HG03025 (cell line): ENCODE measurements around the gene NRG3.
A peak's percentile ranks its signal among the peaks of the same experiment; 100 is the strongest.
"Not testable (repeated sequence)": the region's sequence is repeated elsewhere in the genome, so short reads cannot be mapped to it uniquely, and the experiment has no call there.

Source experiments
- ATAC-seq: cut with Tn5 transposase; IDR thresholded peaks from one replicate; pipeline ENCODE4 v1.9.1; 2021; ENCODE audit warnings: mild to moderate bottlenecking, moderate library complexity; ENCODE audit not compliant: unreplicated experiment, low FRiP score

Gene NRG3

GRCh38 chr10:82932451-82932850 lies 1057.5 kb downstream of the NRG3 start:
- ATAC-seq, result no peak

- ATAC-seq, result peak; percentile 61
Measured at GRCh38 chr10:82934429-82934828, 1059.4 kb downstream of the NRG3 start.

- no peak for ATAC-seq
Measured at GRCh38 chr10:82934947-82935346, 1060.0 kb downstream of the NRG3 start.

- ATAC-seq, result no peak
Measured at GRCh38 chr10:82938331-82938730, 1063.3 kb downstream of the NRG3 start.

GRCh38 chr10:82942286-82943099 lies 1067.5 kb downstream of the NRG3 start:
- ATAC-seq, result no peak

- ATAC-seq, result no peak
Measured at GRCh38 chr10:82943142-82943541, 1068.1 kb downstream of the NRG3 start.

- no peak for ATAC-seq
Measured at GRCh38 chr10:82949816-82950575, 1075.0 kb downstream of the NRG3 start.

- ATAC-seq, result no peak
Measured at GRCh38 chr10:82953331-82953730, 1078.3 kb downstream of the NRG3 start.

- no peak for ATAC-seq
Measured at GRCh38 chr10:82953909-82954308, 1078.9 kb downstream of the NRG3 start.

GRCh38 chr10:82960421-82961060 lies 1085.5 kb downstream of the NRG3 start:
- not testable (repeated sequence) for ATAC-seq

- no peak for ATAC-seq
Measured at GRCh38 chr10:82961864-82962263, 1086.9 kb downstream of the NRG3 start.

- no peak for ATAC-seq
Measured at GRCh38 chr10:82966130-82966529, 1091.1 kb downstream of the NRG3 start.

GRCh38 chr10:82968533-82968932 lies 1093.5 kb downstream of the NRG3 start:
- no peak for ATAC-seq

GRCh38 chr10:82969405-82969804 lies 1094.4 kb downstream of the NRG3 start:
- no peak for ATAC-seq

GRCh38 chr10:82980321-82980720 lies 1105.3 kb downstream of the NRG3 start:
- no peak for ATAC-seq

GRCh38 chr10:82981137-82981723 lies 1106.2 kb downstream of the NRG3 start:
- ATAC-seq, result no peak

GRCh38 chr10:82982110-82982608 lies 1107.2 kb downstream of the NRG3 start:
- ATAC-seq, result no peak

GRCh38 chr10:82986216-82986615 lies 1111.2 kb downstream of the NRG3 start:
- ATAC-seq, result no peak

GRCh38 chr10:83006479-83006878 lies 1131.5 kb downstream of the NRG3 start:
- ATAC-seq, result not testable (repeated sequence)

- no peak for ATAC-seq
Measured at GRCh38 chr10:83007510-83007909, 1132.5 kb downstream of the NRG3 start.

GRCh38 chr10:83012866-83013265 lies 1137.9 kb downstream of the NRG3 start:
- ATAC-seq, result no peak
